HEK293T (cell line): ENCODE results near the gene TAS1R2.

Experiments
- CTCF ChIA-PET: fragments of 350-600 bp; formaldehyde crosslinking; extraction: SDS; loops from one replicate; lab custom pipeline; 2021; ENCODE audit warnings: antibody characterized with exemption, inconsistent platforms; lab: Yijun Ruan, JAX
- POLR2A ChIA-PET: fragments of 350-600 bp; formaldehyde crosslinking; extraction: SDS; loops from one replicate; lab custom pipeline; 2020; ENCODE audit warnings: antibody characterized with exemption, inconsistent platforms; lab: Yijun Ruan, JAX
- DNase-seq: peaks from one replicate; pipeline ENCODE4 v3.0.0; 2012; ENCODE audit warnings: mixed read lengths; ENCODE audit errors: extremely low spot score
- ARNT ChIP-seq: fragments of 450-650 bp; IDR thresholded peaks from 2 replicates; pipeline ENCODE4 v1.6.1; 2017; ENCODE audit warnings: mild to moderate bottlenecking
- BHLHE40 ChIP-seq: fragments of 450-650 bp; IDR thresholded peaks from 2 replicates; pipeline ENCODE4 v1.6.1; 2016; ENCODE audit warnings: mild to moderate bottlenecking, moderate library complexity, borderline replicate concordance
- CTBP1 ChIP-seq: fragments of 450-650 bp; IDR thresholded peaks from 2 replicates; pipeline ENCODE4 v1.6.1; 2016; ENCODE audit warnings: borderline replicate concordance
- ELF4 ChIP-seq: fragments of 450-650 bp; IDR thresholded peaks from 2 replicates; pipeline ENCODE4 v1.6.1; 2017; ENCODE audit warnings: antibody characterized with exemption
- FOXA1 ChIP-seq: fragments of 450-650 bp; IDR thresholded peaks from 2 replicates; pipeline ENCODE4 v1.6.1; 2016; ENCODE audit warnings: mild to moderate bottlenecking
- FOXK2 ChIP-seq: fragments of 450-650 bp; IDR thresholded peaks from 2 replicates; pipeline ENCODE4 v1.6.1; 2016; ENCODE audit warnings: mild to moderate bottlenecking
- FOXM1 ChIP-seq: fragments of 450-650 bp; IDR thresholded peaks from 2 replicates; pipeline ENCODE4 v1.6.1; 2017; ENCODE audit warnings: mild to moderate bottlenecking, borderline replicate concordance
- HDGF ChIP-seq: fragments of 450-650 bp; IDR thresholded peaks from 2 replicates; pipeline ENCODE4 v1.6.1; 2017; ENCODE audit warnings: antibody characterized with exemption, borderline replicate concordance
- L3MBTL2 ChIP-seq: fragments of 450-650 bp; conservative IDR thresholded peaks from 2 replicates; pipeline ENCODE4 v1.6.1; 2016; ENCODE audit warnings: mild to moderate bottlenecking
- LEF1 ChIP-seq: fragments of 450-650 bp; IDR thresholded peaks from 2 replicates; pipeline ENCODE4 v1.6.1; 2017; ENCODE audit warnings: mild to moderate bottlenecking, borderline replicate concordance
- NFRKB ChIP-seq: fragments of 450-650 bp; IDR thresholded peaks from 2 replicates; pipeline ENCODE4 v1.6.1; 2016; ENCODE audit warnings: mild to moderate bottlenecking, moderate library complexity
- SP1 ChIP-seq: fragments of 450-650 bp; IDR thresholded peaks from 2 replicates; pipeline ENCODE4 v1.6.1; 2017
- SUZ12 ChIP-seq: fragments of 450-650 bp; IDR thresholded peaks from 2 replicates; pipeline ENCODE4 v1.6.1; 2016; ENCODE audit warnings: mild to moderate bottlenecking
- TARDBP ChIP-seq: fragments of 450-650 bp; IDR thresholded peaks from 2 replicates; pipeline ENCODE4 v1.6.1; 2016
- ZNF384 ChIP-seq: fragments of 450-650 bp; IDR thresholded peaks from 2 replicates; pipeline ENCODE4 v1.6.1; 2016
- TF ChIP-seq, protein P1 (sequence below): fragments of 450-650 bp; IDR thresholded peaks from 2 replicates; pipeline ENCODE4 v1.6.1; 2016

TAS1R2 gene

DNA sequence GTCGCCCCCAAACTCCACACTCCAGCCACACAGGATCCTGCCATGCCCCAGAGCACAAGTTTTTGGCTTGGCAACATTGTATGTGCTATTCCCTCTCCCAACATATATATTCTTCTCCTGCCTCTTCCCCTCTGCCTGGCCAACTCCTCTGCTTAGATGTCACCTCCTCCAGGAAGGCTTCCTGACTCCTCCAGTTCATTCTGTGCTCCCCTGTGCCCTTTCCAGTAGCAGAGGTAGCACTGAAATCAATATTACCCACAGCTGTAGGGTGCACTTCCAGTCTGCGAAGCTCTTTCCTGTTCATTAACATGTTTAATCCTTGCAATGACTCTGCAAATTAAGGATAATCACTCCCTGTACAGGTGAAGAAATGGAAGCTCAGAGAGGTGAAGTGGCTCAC, 21.7 kb upstream of the TAS1R2 start:
- ChIA-PET POLR2A (no interaction called here), CTCF (interaction anchor here (1.1 kb wide), 1 partner anchor 26 kb away, joined by 4 read pairs; no protein-coding TSS in a partner anchor)
- TF ChIP-seq FOXK2 (no peak), TARDBP (no peak), ARNT (no peak), ELF4 (no peak), FOXA1 (no peak), FOXM1 (no peak), ZNF384 (no peak), CTBP1 (no peak), SP1 (no peak), NFRKB (no peak)
- TF ChIP-seq, protein P1, sequence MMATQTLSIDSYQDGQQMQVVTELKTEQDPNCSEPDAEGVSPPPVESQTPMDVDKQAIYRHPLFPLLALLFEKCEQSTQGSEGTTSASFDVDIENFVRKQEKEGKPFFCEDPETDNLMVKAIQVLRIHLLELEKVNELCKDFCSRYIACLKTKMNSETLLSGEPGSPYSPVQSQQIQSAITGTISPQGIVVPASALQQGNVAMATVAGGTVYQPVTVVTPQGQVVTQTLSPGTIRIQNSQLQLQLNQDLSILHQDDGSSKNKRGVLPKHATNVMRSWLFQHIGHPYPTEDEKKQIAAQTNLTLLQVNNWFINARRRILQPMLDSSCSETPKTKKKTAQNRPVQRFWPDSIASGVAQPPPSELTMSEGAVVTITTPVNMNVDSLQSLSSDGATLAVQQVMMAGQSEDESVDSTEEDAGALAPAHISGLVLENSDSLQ: no peak
- DNase-seq: no peak

DNA sequence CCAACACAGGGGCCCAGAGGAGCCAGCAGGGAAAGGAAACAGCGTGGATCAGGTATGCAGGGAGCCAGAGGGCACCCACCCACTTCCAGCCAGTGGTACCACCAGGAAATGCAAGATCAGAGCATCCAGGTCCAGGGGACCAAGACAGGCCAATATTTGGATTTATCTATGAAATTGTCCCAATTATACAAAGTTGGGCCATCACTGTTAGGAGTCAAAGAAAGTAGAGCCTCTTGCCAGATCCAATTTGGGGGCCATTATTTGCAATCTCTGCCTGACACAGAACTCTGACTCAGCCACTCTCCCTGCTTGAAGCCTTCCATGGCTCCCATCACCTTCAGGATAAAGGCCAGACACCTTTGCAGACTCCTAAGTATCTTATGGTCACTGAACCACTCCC, 21.1 kb upstream of the TAS1R2 start:
- ChIA-PET CTCF (interaction anchor here (1.1 kb wide), 1 partner anchor 26 kb away, joined by 4 read pairs; no protein-coding TSS in a partner anchor), POLR2A (no interaction called here)
- TF ChIP-seq ZNF384: no peak
- DNase-seq: no peak

DNA sequence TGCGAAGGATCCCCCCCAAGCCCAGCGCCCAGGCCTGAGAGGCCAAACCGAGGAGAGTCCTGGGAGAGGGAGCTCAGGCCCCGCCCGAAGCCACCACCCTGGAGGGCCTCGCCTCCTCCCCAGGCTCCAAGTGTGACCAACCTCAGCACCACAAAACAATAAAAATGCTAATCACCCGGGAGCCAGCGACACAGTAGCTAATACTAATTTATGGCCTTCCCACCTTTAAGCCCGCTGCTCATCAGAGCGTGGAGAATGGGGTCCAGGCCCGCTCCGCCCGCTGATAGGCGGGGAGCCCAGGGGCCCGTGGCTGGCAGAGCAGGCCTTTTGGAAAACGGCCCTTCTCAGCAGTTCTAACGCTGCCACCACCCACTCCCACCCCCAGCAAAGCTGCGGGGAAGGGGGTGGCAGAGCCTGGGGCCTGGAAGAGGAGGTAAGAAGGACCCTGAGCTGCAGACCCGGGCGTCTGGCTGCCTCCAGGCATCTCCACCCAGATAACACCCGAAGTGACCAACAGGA, 20.4 kb upstream of the TAS1R2 start:
- ChIA-PET POLR2A (interaction anchor here (0.7 kb wide), 1 partner anchor 23 kb away, joined by 4 read pairs; the partner anchor contains the start of gene ALDH4A1), CTCF (no interaction called here)
- DNase-seq: no peak
- TF ChIP-seq ZNF384 (no peak), FOXM1 (no peak), ELF4 (no peak)

DNA sequence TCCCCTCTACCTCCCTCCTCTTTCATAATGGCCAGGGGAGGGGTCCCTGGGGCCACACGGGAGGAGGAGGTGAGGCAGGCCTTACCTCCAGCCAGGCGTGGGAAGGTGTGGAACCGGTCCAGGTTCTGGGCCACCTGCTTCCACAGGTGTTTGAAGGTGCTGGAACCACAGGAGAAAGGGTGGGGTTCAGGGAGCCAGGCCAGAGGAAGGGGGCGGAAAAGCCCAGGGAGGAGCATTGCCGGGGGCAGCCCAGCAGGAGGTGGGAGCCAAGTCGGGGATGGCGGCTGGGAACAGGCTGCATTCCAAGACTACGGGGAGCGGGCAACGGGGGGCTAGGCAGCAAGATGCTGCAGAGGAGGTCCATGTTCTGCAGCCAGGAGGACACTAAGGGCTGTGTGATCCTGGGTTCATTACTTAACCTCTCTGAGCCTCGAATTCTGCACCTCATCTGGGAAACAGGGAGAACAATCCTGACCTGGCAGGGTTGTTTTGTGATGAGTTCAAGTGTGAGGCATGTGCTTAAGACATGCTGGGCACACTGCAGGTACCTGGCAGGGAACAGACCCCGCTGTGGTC, 19.8 kb upstream of the TAS1R2 start:
- CTCF ChIA-PET: no interaction called here
- POLR2A ChIA-PET: no interaction called here
- no peak for TF ChIP-seq SUZ12
- TF ChIP-seq, protein P1: no peak
- TF ChIP-seq ELF4: no peak
- TF ChIP-seq ZNF384: no peak
- no peak for TF ChIP-seq FOXM1
- TF ChIP-seq NFRKB: no peak
- no peak for TF ChIP-seq HDGF
- TF ChIP-seq ARNT: no peak
- no peak for TF ChIP-seq FOXK2
- no peak for DNase-seq

DNA sequence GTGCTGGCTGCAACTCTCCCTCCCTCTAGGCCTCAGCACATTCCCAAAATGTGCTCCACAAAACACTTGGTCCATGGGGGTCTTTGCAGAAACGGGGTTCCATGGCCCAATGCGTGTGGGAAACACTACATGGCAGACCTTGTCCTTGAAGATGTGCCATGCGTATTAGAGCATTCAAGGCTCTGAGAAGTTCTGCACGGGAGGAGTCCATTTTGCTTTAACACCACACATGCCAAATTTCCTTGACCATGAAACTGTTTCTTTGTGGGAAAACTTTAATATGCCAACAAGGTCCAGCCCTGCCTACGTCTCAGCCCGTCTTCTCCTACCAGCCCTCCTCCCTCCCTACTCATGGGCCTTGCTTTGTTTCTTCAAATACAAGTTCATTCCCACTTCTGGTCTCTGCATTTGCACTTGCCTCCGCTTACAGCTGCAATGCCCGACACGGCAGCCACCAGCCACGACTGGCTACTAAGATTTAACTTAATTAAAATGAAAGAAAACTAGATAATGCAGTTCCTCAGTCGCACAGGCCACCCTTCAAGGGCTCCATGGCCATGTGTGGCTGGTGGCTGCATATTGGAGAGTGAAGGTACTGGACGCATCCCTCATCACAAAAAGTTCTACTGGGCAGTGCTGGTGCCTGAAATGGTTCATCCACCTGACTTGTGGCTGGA, 19.2 kb upstream of the TAS1R2 start:
- DNase-seq: no peak
- no peak for TF ChIP-seq L3MBTL2
- no peak for TF ChIP-seq FOXA1
- TF ChIP-seq, protein P1: no peak
- no peak for TF ChIP-seq LEF1
- no peak for TF ChIP-seq HDGF
- TF ChIP-seq TARDBP: no peak
- no peak for TF ChIP-seq NFRKB
- TF ChIP-seq ZNF384: no peak
- no peak for TF ChIP-seq ELF4
- TF ChIP-seq FOXM1: no peak
- TF ChIP-seq FOXK2: no peak
- no peak for TF ChIP-seq SUZ12
- no peak for TF ChIP-seq SP1
- no peak for TF ChIP-seq ARNT
- TF ChIP-seq CTBP1: no peak
- no peak for TF ChIP-seq BHLHE40
- ChIA-PET POLR2A (no interaction called here), CTCF (no interaction called here)

DNA sequence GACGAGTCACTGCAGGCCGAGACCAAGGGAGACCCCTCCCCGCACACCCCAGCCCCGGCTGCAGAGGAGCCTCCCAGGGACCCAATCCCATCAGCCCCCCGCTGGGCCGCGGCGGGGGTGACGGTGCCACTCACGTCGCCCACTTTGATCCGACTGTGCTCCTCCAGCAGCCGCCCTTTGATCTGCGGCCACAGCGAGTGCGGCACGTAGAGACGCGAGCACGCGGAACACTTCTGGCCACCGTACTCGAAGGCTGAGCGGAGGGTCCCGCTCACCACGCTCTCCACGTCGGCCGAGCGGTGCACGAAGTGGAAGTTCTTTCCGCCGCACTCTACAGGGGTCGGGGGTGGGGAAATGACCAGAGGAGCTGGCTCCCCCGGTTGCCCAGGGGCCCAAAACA, 17.8 kb upstream of the TAS1R2 start:
- TF ChIP-seq SUZ12 (no peak), FOXA1 (no peak)
- POLR2A ChIA-PET: no interaction called here
- CTCF ChIA-PET: no interaction called here
- no peak for DNase-seq

DNA sequence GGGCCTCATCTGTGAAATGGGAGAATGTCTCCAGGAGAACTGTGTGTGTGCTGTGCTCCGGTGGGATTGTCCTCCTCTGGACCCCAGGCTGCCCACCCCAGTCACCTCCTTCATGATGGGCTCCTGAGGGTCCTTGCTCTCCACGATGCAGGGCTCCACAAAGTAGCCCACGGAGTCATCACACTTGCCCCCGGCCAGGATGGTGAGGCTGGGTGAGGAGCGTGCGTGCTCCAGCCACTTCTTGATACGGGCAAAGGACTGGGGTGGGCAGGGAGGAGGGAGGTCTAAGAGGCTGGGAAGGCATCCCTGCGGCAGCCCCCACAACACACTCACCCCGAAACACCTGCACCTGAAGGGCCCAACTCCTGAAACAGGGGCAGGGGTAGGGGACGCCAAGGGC, 16.8 kb upstream of the TAS1R2 start:
- CTCF ChIA-PET: interaction anchor here (0.9 to 2.1 kb wide), 3 partner anchors 8 to 279 kb away, joined by 3 to 9 read pairs (median 5); no protein-coding TSS in a partner anchor
- POLR2A ChIA-PET: no interaction called here
- no peak for DNase-seq
- no peak for TF ChIP-seq ELF4
- TF ChIP-seq FOXM1: no peak
- TF ChIP-seq L3MBTL2: no peak
- TF ChIP-seq LEF1: no peak
- TF ChIP-seq SUZ12: no peak
- TF ChIP-seq, protein P1: no peak
- TF ChIP-seq FOXA1: no peak
- no peak for TF ChIP-seq HDGF
- no peak for TF ChIP-seq ARNT
- TF ChIP-seq BHLHE40: no peak
